GM12878 (cell line): Measurements from ENCODE around the gene SF1. TPM values are rescaled to one million over a fixed set of nuclear protein-coding genes. Genes with fewer than 3 reads are reported as not detected.

Experiments used
- ATAC-seq: fragments of 200-7000 bp; cut with Tn5 transposase; 3 replicates; pipeline ENCODE4 v1.9.1; 2020; ENCODE audit warnings: mild to moderate bottlenecking, moderate library complexity
- BruUV-seq: library from RNA; stranded (reverse); fragments of 400-500 nt; replicated peaks from 2 replicates; lab custom pipeline; 2021; lab: Mats Ljungman, UMichigan
- CTCF ChIA-PET: fragments of 300-600 bp; sonication (Branson Sonifier 250); formaldehyde crosslinking; extraction: SDS; loops from one replicate; lab custom pipeline; 2021; ENCODE audit warnings: inconsistent platforms; lab: Yijun Ruan, JAX
- POLR2A ChIA-PET: fragments of 350-600 bp; formaldehyde crosslinking; extraction: SDS; loops from one replicate; lab custom pipeline; 2021; ENCODE audit warnings: inconsistent platforms; lab: Charles Lee
- RAD21 ChIA-PET: fragments of 300-600 bp; sonication (Branson Sonifier 250); formaldehyde crosslinking; loops from one replicate; lab custom pipeline; 2023; ENCODE audit warnings: antibody characterized with exemption; ENCODE audit not compliant: unreplicated experiment; lab: Charles Lee
- SMC1A ChIA-PET: fragments of 300-600 bp; sonication (Branson Sonifier 250); formaldehyde crosslinking; loops from one replicate; lab custom pipeline; 2023; ENCODE audit not compliant: unreplicated experiment, uncharacterized antibody; lab: Charles Lee
- DNase-seq: peaks from one replicate; pipeline ENCODE4 v3.0.0-alpha.2; 2011; ENCODE audit warnings: low read depth, low spot score
- FAIRE-seq: peaks from 3 replicates; lab custom pipeline; 2011; peaks lifted over from hg19 to GRCh38; lab: Jason Lieb, UNC
- H2AFZ ChIP-seq: 2 replicates; pipeline ENCODE4 v1.6.0; 2011; ENCODE audit warnings: low read depth, low read length, control low read depth; ENCODE audit not compliant: control insufficient read depth
- H3K27ac ChIP-seq: 2 replicates; pipeline ENCODE4 v1.5.1; 2011; ENCODE audit warnings: control low read depth; ENCODE audit not compliant: control insufficient read depth, insufficient read depth
- H3K27me3 ChIP-seq, 2 experiments: replicated peaks in 1 of 2; 2 replicates each; pipeline versions ENCODE4 v1.6.0 to v1.6.1; 2011; ENCODE audit warnings: low read length in 1 of 2; ENCODE audit not compliant: control insufficient read depth in 2 of 2, insufficient read depth in 2 of 2
- H3K36me3 ChIP-seq, 2 experiments: 2 replicates each; pipeline ENCODE4 v1.5.1; 2011; ENCODE audit warnings: low read length in 1 of 2; ENCODE audit not compliant: control insufficient read depth in 2 of 2, insufficient read depth in 2 of 2
- H3K4me1 ChIP-seq: 2 replicates; pipeline ENCODE4 v1.6.1; 2011; ENCODE audit warnings: mild to moderate bottlenecking, low read length, moderate library complexity, mixed read lengths; ENCODE audit not compliant: control insufficient read depth, insufficient read depth
- H3K4me2 ChIP-seq: 2 replicates; pipeline ENCODE4 v1.6.0; 2011; ENCODE audit warnings: control low read depth; ENCODE audit not compliant: control insufficient read depth, insufficient read depth
- H3K4me3 ChIP-seq: fragments of 200-600 bp; sonication (generic); 2 replicates; pipeline ENCODE4 v1.5.1; 2016
- H3K79me2 ChIP-seq: 2 replicates; pipeline ENCODE4 v1.6.0; 2011; ENCODE audit warnings: low read length; ENCODE audit not compliant: control insufficient read depth, insufficient read depth
- H3K9ac ChIP-seq: 2 replicates; pipeline ENCODE4 v1.8.0; 2011; ENCODE audit warnings: low read length, control low read depth, mixed read lengths; ENCODE audit not compliant: control insufficient read depth, insufficient read depth
- H3K9me3 ChIP-seq: replicated peaks from 3 replicates; pipeline ENCODE4 v1.5.1; 2011; ENCODE audit warnings: mild to moderate bottlenecking, low read length; ENCODE audit not compliant: control insufficient read depth, insufficient read depth
- H4K20me1 ChIP-seq: 2 replicates; pipeline ENCODE4 v1.6.0; 2011; ENCODE audit not compliant: control insufficient read depth, insufficient read depth
- CBX5 ChIP-seq: sonication (generic); IDR thresholded peaks from 2 replicates; pipeline ENCODE4 v1.6.1; 2016; ENCODE audit warnings: low read depth, moderate library complexity, mild to moderate bottlenecking, inconsistent platforms
- HCFC1 ChIP-seq: fragments of 150-350 bp; IDR thresholded peaks from 2 replicates; pipeline ENCODE4 v1.6.1; 2014; ENCODE audit warnings: low read length
- NR2F1 ChIP-seq: fragments of 450-650 bp; conservative IDR thresholded peaks from 2 replicates; pipeline ENCODE4 v1.6.1; 2017; ENCODE audit warnings: mild to moderate bottlenecking
- SMAD1 ChIP-seq: fragments of 450-650 bp; IDR thresholded peaks from 2 replicates; pipeline ENCODE4 v1.6.1; 2018; ENCODE audit warnings: mild to moderate bottlenecking, low read depth; ENCODE audit not compliant: partially characterized antibody
- SP1 ChIP-seq: IDR thresholded peaks from one replicate; pipeline ENCODE4 v1.6.1; 2011; ENCODE audit warnings: low read depth, low read length
- SREBF1 ChIP-seq: IDR thresholded peaks from 2 replicates; pipeline ENCODE4 v1.6.1; 2012; ENCODE audit warnings: mild to moderate bottlenecking, low read length
- TCF12 ChIP-seq: IDR thresholded peaks from 2 replicates; pipeline ENCODE4 v1.6.1; 2011; ENCODE audit warnings: low read depth, mild to moderate bottlenecking, low read length
- YBX1 ChIP-seq: fragments of 450-650 bp; IDR thresholded peaks from 2 replicates; pipeline ENCODE4 v1.6.1; 2016; ENCODE audit warnings: antibody characterized with exemption
- ZNF622 ChIP-seq: fragments of 450-650 bp; IDR thresholded peaks from 2 replicates; pipeline ENCODE4 v1.6.1; 2017; ENCODE audit warnings: mild to moderate bottlenecking, inconsistent platforms
- WGBS: methylation state at CpG from one replicate; pipeline ENCODE4 v1.1.6; 2016; ENCODE audit warnings: low lambda C conversion rate; ENCODE audit not compliant: insufficient replicate concordance, insufficient coverage; ENCODE audit errors: missing lambda C conversion rate; 5-methylcytosine and 5-hydroxymethylcytosine counted together
- in situ Hi-C: fragments of 300-500 bp; cut with MboI; formaldehyde crosslinking; loops from 9 replicates; pipeline ENCODE4 v1.14.3; 2018; ENCODE audit warnings: mixed read lengths
- intact Hi-C: fragments of 100-400 bp; cut with micrococcal nuclease; formaldehyde crosslinking; loops from one replicate; pipeline ENCODE4 v1.14.2; 2022; ENCODE audit not compliant: unreplicated experiment
- polyA plus RNA-seq, 11 experiments: library from polyadenylated mRNA; depleted of rRNA in 4 of 11; unstranded in 6 of 11; stranded (reverse) in 5 of 11; fragments of >200 nt; fragmentation: Nextera tagmentation in 4 of 11; fragmentation: Illumina TruSeq in 1 of 11; extraction: Ambion mirVana in 4 of 11; extraction: Trizol in 1 of 11; gene quantifications; 1 replicate in 1 of 11; 2 replicates in 10 of 11; pipeline versions ENCODE4 v1.2.1 to v1.2.3, GENCODE V29; 2011 to 2016; ENCODE audit warnings: inconsistent platforms in 2 of 11, missing spikeins in 2 of 11, low read depth in 1 of 11
- total RNA-seq, 4 experiments: library from RNA; depleted of rRNA in 3 of 4; stranded (reverse); fragments of >200 nt in 3 of 4; fragmentation: Illumina TruSeq in 1 of 4; extraction: Trizol in 1 of 4; gene quantifications; 2 replicates each; pipeline versions ENCODE4 v1.2.1 to v1.2.3, GENCODE V29; 2013 to 2021
- TF ChIP-seq, protein P1 (sequence below): fragments of 450-650 bp; IDR thresholded peaks from 2 replicates; pipeline ENCODE4 v1.6.1; 2016; ENCODE audit warnings: mild to moderate bottlenecking
- TF ChIP-seq, protein P2 (sequence below): fragments of 450-650 bp; IDR thresholded peaks from 2 replicates; pipeline ENCODE4 v1.6.1; 2017; ENCODE audit warnings: antibody characterized with exemption, mild to moderate bottlenecking, moderate library complexity
- TF ChIP-seq, protein P3 (sequence below): fragments of 150-350 bp; IDR thresholded peaks from 2 replicates; pipeline ENCODE4 v1.6.1; 2016; ENCODE audit warnings: low read depth, low read length

SF1 gene
- total and polyA plus RNA-seq, 10 of the 15 experiments (the other 5 are each of a cell fraction or from before 2014, with no cell fraction given), result 13.6 to 337 (median 103) TPM

DNA sequence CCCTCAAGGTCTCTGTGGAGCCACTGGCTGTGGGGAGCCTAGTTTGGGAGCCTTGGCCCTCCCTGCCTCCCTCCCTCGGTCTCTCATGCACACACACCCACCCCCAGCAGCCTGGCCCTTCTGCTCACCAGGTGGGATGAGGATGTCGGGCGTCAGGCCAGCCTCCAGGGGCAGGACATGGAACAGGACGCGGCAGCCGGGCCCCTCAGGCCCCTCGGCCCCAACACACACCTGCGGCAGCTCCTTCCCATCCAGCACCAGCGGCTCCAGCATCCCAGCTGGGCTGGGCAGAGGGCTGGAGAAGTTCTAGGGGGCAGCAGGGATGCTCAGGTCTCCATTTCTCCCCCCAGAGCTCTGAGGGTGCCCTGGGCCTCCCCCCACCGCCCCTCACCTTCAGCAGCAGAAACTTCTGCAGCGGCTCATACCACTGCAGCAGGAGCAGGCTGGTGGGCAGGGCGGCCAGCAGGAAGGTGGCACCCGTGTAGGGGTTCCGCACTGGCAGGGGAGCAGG is 13.5 kb upstream of the SF1 start:
- in situ Hi-C loops (no loop called here), intact Hi-C loops (no loop called here)
- Histone ChIP-seq H3K4me2 (no peak overlapping the region), H2AFZ (no peak overlapping the region), H3K4me3 (no peak overlapping the region), H4K20me1 (no peaks in the 10 kb centered on the region), H3K27ac (no peak overlapping the region), H3K9me3 (no peaks in the 10 kb centered on the region), H3K9ac (no peak overlapping the region), H3K4me1 (no peaks in the 10 kb centered on the region), H3K79me2 (no peaks in the 10 kb centered on the region), H3K27me3 (no peaks in the 10 kb centered on the region), H3K36me3 (peaks cover 5 to 16% of the 10 kb centered on the region in 2 experiments; a peak in 3 of 4 replicates)
- TF ChIP-seq HCFC1, result no peak
- no peak for TF ChIP-seq YBX1
- TF ChIP-seq, protein P1, sequence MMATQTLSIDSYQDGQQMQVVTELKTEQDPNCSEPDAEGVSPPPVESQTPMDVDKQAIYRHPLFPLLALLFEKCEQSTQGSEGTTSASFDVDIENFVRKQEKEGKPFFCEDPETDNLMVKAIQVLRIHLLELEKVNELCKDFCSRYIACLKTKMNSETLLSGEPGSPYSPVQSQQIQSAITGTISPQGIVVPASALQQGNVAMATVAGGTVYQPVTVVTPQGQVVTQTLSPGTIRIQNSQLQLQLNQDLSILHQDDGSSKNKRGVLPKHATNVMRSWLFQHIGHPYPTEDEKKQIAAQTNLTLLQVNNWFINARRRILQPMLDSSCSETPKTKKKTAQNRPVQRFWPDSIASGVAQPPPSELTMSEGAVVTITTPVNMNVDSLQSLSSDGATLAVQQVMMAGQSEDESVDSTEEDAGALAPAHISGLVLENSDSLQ, result no peak
- TF ChIP-seq CBX5, result no peak
- TF ChIP-seq ZNF622, result no peak
- TF ChIP-seq, protein P2, sequence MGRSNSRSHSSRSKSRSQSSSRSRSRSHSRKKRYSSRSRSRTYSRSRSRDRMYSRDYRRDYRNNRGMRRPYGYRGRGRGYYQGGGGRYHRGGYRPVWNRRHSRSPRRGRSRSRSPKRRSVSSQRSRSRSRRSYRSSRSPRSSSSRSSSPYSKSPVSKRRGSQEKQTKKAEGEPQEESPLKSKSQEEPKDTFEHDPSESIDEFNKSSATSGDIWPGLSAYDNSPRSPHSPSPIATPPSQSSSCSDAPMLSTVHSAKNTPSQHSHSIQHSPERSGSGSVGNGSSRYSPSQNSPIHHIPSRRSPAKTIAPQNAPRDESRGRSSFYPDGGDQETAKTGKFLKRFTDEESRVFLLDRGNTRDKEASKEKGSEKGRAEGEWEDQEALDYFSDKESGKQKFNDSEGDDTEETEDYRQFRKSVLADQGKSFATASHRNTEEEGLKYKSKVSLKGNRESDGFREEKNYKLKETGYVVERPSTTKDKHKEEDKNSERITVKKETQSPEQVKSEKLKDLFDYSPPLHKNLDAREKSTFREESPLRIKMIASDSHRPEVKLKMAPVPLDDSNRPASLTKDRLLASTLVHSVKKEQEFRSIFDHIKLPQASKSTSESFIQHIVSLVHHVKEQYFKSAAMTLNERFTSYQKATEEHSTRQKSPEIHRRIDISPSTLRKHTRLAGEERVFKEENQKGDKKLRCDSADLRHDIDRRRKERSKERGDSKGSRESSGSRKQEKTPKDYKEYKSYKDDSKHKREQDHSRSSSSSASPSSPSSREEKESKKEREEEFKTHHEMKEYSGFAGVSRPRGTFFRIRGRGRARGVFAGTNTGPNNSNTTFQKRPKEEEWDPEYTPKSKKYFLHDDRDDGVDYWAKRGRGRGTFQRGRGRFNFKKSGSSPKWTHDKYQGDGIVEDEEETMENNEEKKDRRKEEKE, result no peak
- TF ChIP-seq, protein P3, sequence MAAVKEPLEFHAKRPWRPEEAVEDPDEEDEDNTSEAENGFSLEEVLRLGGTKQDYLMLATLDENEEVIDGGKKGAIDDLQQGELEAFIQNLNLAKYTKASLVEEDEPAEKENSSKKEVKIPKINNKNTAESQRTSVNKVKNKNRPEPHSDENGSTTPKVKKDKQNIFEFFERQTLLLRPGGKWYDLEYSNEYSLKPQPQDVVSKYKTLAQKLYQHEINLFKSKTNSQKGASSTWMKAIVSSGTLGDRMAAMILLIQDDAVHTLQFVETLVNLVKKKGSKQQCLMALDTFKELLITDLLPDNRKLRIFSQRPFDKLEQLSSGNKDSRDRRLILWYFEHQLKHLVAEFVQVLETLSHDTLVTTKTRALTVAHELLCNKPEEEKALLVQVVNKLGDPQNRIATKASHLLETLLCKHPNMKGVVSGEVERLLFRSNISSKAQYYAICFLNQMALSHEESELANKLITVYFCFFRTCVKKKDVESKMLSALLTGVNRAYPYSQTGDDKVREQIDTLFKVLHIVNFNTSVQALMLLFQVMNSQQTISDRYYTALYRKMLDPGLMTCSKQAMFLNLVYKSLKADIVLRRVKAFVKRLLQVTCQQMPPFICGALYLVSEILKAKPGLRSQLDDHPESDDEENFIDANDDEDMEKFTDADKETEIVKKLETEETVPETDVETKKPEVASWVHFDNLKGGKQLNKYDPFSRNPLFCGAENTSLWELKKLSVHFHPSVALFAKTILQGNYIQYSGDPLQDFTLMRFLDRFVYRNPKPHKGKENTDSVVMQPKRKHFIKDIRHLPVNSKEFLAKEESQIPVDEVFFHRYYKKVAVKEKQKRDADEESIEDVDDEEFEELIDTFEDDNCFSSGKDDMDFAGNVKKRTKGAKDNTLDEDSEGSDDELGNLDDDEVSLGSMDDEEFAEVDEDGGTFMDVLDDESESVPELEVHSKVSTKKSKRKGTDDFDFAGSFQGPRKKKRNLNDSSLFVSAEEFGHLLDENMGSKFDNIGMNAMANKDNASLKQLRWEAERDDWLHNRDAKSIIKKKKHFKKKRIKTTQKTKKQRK, result no peak
- TF ChIP-seq SMAD1, result no peak
- no peak for TF ChIP-seq TCF12
- TF ChIP-seq SP1, result no peak
- TF ChIP-seq NR2F1, result no peak
- no peak for TF ChIP-seq SREBF1
- ChIA-PET SMC1A (no interaction called here), RAD21 (no interaction called here), CTCF (interaction anchor here (0.9 to 1.2 kb wide), 2 partner anchors 9 to 10 kb away, joined by 3 read pairs; no protein-coding TSS in a partner anchor), POLR2A (interaction anchor here (0.5 kb wide), 1 partner anchor 616 kb away, joined by 4 read pairs; no protein-coding TSS in a partner anchor)
- WGBS, result 95% methylated on average over 9 of the region's 14 CpGs
- FAIRE-seq, result no peak
- no peak for DNase-seq
- no peak for ATAC-seq
- no TSS peak for BruUV-seq
